Lower lobe of right lung (tissue), 2 donors: ENCODE results near the gene PAAF1. TPM values are rescaled to one million over a fixed set of nuclear protein-coding genes. Genes with fewer than 3 reads are reported as not detected.

Experiments
- ATAC-seq, 2 donors: fragments of 200-7000 bp; cut with Tn5 transposase; one replicate each; pipeline ENCODE4 v1.9.1; 2020 to 2022; ENCODE audit warnings: mild to moderate bottlenecking in 2 of 2, moderate library complexity in 2 of 2
- DNase-seq: peaks from one replicate; pipeline ENCODE4 v3.0.0-alpha.2; 2020
- H3K27ac ChIP-seq: fragments of 200-600 bp; one replicate; pipeline ENCODE4 v1.8.0; 2022
- H3K27me3 ChIP-seq: fragments of 200-600 bp; one replicate; pipeline ENCODE4 v1.8.0; 2022; ENCODE audit warnings: low read depth
- H3K36me3 ChIP-seq: fragments of 200-600 bp; one replicate; pipeline ENCODE4 v1.8.0; 2022; ENCODE audit warnings: mild to moderate bottlenecking
- H3K4me1 ChIP-seq: fragments of 200-600 bp; one replicate; pipeline ENCODE4 v1.8.0; 2022
- H3K4me3 ChIP-seq: fragments of 200-600 bp; one replicate; pipeline ENCODE4 v1.8.0; 2022; ENCODE audit warnings: mild to moderate bottlenecking
- H3K9me3 ChIP-seq: fragments of 200-600 bp; one replicate; pipeline ENCODE4 v1.8.0; 2022
- CTCF ChIP-seq: fragments of 200-600 bp; IDR thresholded peaks from one replicate; pipeline ENCODE4 v1.8.0; 2022; ENCODE audit warnings: antibody characterized with exemption, mild to moderate bottlenecking
- intact Hi-C: fragments of 100-400 bp; cut with DNase I; formaldehyde crosslinking; loops from one replicate; pipeline ENCODE4 v1.11.0; 2022
- total RNA-seq: library from RNA; stranded (reverse); fragmentation: NEBNext Ultra II Directional; extraction: Animal tissue kit (Norgen Biotek cat#: 25700); gene quantifications from one replicate; pipeline ENCODE4 v1.2.1, GENCODE V29; 2021
- donor health status: DM: no; HTN: yes; CAD: no; lungs with severe emphysema.

The PAAF1 gene
- total RNA-seq, 1 donor from 2014 or later: 15.2 TPM

- Histone ChIP-seq H3K36me3 (peaks cover 18% of the 10 kb centered on the region), H3K4me3 (no peak overlapping the region), H3K4me1 (no peaks in the 10 kb centered on the region), H3K27ac (no peak overlapping the region), H3K27me3 (no peaks in the 10 kb centered on the region), H3K9me3 (no peaks in the 10 kb centered on the region)
- TF ChIP-seq CTCF: no peak
- no peak for DNase-seq
- ATAC-seq: no peak
- intact Hi-C loops: no loop called here
These were observed 25.6 kb upstream of the PAAF1 start for GRCh38 chr11:73851046-73851764.

GRCh38 chr11:73852049-73852448, 24.8 kb upstream of the PAAF1 start:
- no peak for TF ChIP-seq CTCF
- DNase-seq: no peak
- Histone ChIP-seq H3K4me3 (no peak overlapping the region), H3K4me1 (no peaks in the 10 kb centered on the region), H3K27me3 (no peaks in the 10 kb centered on the region), H3K9me3 (no peaks in the 10 kb centered on the region), H3K27ac (no peak overlapping the region), H3K36me3 (peaks cover 18% of the 10 kb centered on the region)
- intact Hi-C loops: no loop called here
- ATAC-seq: no peak

GRCh38 chr11:73854680-73855079, 22.1 kb upstream of the PAAF1 start:
- DNase-seq: no peak
- Histone ChIP-seq H3K36me3 (peaks cover 13% of the 10 kb centered on the region), H3K27me3 (no peaks in the 10 kb centered on the region), H3K9me3 (no peaks in the 10 kb centered on the region), H3K4me3 (no peak overlapping the region), H3K27ac (no peak overlapping the region), H3K4me1 (no peaks in the 10 kb centered on the region)
- no peak for TF ChIP-seq CTCF
- intact Hi-C loops: no loop called here
- ATAC-seq: no peak

DNA sequence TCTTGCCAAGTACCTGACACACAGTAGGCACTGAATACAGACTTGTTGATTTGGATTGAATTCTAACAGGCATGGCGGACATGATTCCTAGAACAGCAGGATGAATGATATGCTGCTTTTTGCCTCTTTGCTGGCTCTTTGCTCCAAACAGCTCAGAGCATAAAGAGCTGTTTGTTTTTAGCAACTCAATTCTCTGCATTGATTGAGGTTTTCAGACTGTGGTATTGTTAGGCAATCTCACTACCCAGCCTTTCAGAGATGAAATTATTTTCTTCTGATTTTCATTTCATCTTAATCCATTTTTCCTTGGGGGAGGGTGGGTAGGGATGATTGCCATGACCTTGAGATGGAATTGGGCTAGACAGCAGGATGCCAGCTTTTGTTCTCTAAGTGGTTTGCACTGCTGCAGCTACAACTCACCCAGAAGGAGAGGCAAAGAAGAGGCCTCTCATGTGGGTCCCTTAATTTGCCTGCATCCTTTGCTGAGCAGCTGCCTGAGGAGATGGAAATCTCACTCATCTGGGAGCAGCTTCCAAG, 20.7 kb upstream of the PAAF1 start:
- intact Hi-C loops: no loop called here
- Histone ChIP-seq H3K4me1 (no peaks in the 10 kb centered on the region), H3K36me3 (peaks cover 27% of the 10 kb centered on the region), H3K27ac (no peak overlapping the region), H3K27me3 (no peaks in the 10 kb centered on the region), H3K9me3 (no peaks in the 10 kb centered on the region), H3K4me3 (no peak overlapping the region)
- no peak for ATAC-seq
- no peak for TF ChIP-seq CTCF
- no peak for DNase-seq

DNA sequence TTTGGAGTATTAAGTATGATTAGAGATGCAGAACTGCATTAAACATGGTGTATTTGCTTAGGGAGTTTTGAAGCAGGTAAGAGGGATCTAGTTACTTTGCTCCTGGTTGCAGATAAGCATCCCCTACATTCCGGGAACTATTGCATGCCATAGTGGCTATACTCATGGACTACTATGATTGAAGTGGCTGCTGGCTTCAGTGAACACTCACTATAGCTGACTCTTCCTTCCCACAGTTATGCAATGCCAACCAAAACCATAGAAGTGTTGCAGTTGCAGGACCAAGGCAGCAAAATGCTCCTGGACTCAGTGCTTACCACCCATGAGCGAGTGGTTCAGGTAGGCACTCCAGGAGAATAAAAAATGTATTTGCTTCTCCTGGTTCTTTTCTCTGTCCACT, 17.1 kb upstream of the PAAF1 start:
- Histone ChIP-seq H3K27me3 (no peaks in the 10 kb centered on the region), H3K9me3 (no peaks in the 10 kb centered on the region), H3K4me3 (no peak overlapping the region), H3K4me1 (no peaks in the 10 kb centered on the region), H3K27ac (no peak overlapping the region), H3K36me3 (peaks cover 47% of the 10 kb centered on the region)
- ATAC-seq: no peak
- intact Hi-C loops: no loop called here
- no peak for TF ChIP-seq CTCF
- no peak for DNase-seq
